K562 (cell line): ENCODE results near the gene ZNF501. TPM values are rescaled to one million over a fixed set of nuclear protein-coding genes. Genes with fewer than 3 reads are reported as not detected.
A peak's percentile ranks its signal among the peaks of the same experiment; 100 is the strongest.

Experiments used
- ATF2 ChIP-seq: sonication (generic); formaldehyde crosslinking; IDR thresholded peaks from 2 replicates; pipeline ENCODE4 v1.8.1; 2022; ENCODE audit warnings: missing genetic modification reagents
- BRD4 ChIP-seq: fragments of 200-600 bp; sonication (generic); IDR thresholded peaks from 2 replicates; pipeline ENCODE4 v1.6.1; 2017; ENCODE audit warnings: inconsistent platforms
- CEBPZ ChIP-seq: fragments of 150-350 bp; IDR thresholded peaks from 2 replicates; pipeline ENCODE4 v1.6.1; 2014; ENCODE audit warnings: low read depth, mild to moderate bottlenecking, low read length, borderline replicate concordance
- DIDO1 ChIP-seq: fragments of 450-650 bp; IDR thresholded peaks from 2 replicates; pipeline ENCODE4 v1.6.1; 2016; ENCODE audit warnings: low read depth, missing biosample characterization, missing genetic modification characterization
- E2F1 ChIP-seq: sonication (generic); formaldehyde crosslinking; IDR thresholded peaks from 2 replicates; pipeline ENCODE4 v1.8.1; 2023; ENCODE audit warnings: mild to moderate bottlenecking, missing genetic modification reagents, moderate library complexity
- HDGF ChIP-seq: fragments of 450-650 bp; IDR thresholded peaks from 2 replicates; pipeline ENCODE4 v1.6.1; 2016
- LARP7 ChIP-seq: fragments of 450-650 bp; IDR thresholded peaks from 2 replicates; pipeline ENCODE4 v1.6.1; 2016
- LCOR ChIP-seq: sonication (generic); formaldehyde crosslinking; IDR thresholded peaks from 2 replicates; pipeline ENCODE4 v1.8.0; 2022; ENCODE audit warnings: mild to moderate bottlenecking, missing genetic modification reagents
- MNT ChIP-seq, 2 experiments: fragments of 450-650 bp; conservative IDR thresholded peaks; 2 replicates each; pipeline ENCODE4 v1.6.1; 2017; ENCODE audit warnings: mild to moderate bottlenecking in 2 of 2, moderate library complexity in 2 of 2
- NCOA6 ChIP-seq: fragments of 450-650 bp; IDR thresholded peaks from 2 replicates; pipeline ENCODE4 v1.6.1; 2017; ENCODE audit warnings: mild to moderate bottlenecking
- TBL1XR1 ChIP-seq, 2 experiments: IDR thresholded peaks; 2 replicates each; pipeline ENCODE4 v1.6.1; 2012; ENCODE audit warnings: improper control_type of control experiment in 2 of 2, low read length in 2 of 2, mild to moderate bottlenecking in 1 of 2
- TRIM25 ChIP-seq: fragments of 450-650 bp; IDR thresholded peaks from 2 replicates; pipeline ENCODE4 v1.7.0; 2016; ENCODE audit warnings: borderline replicate concordance
- ZFP91 ChIP-seq: sonication (generic); formaldehyde crosslinking; IDR thresholded peaks from 2 replicates; pipeline ENCODE4 v1.8.0; 2022; ENCODE audit warnings: mild to moderate bottlenecking, missing genetic modification reagents
- ZNF239 ChIP-seq: fragments of 250-450 bp; sonication (Bioruptor Pico); IDR thresholded peaks from 2 replicates; pipeline ENCODE4 v1.4.0; 2020; ENCODE audit warnings: mild to moderate bottlenecking
- ZNF316 ChIP-seq: fragments of 450-650 bp; IDR thresholded peaks from 2 replicates; pipeline ENCODE4 v1.6.1; 2016
- polyA plus RNA-seq, 8 experiments: library from polyadenylated mRNA; depleted of rRNA in 4 of 8; stranded (reverse) in 5 of 8; unstranded in 3 of 8; fragments of >200 nt; fragmentation: Nextera tagmentation in 2 of 8; fragmentation: Illumina TruSeq in 1 of 8; extraction: Ambion mirVana in 2 of 8; extraction: Trizol in 1 of 8; gene quantifications; 2 replicates each; pipeline versions ENCODE4 v1.2.1 to v1.2.3, GENCODE V29; 2011 to 2014; ENCODE audit warnings: inconsistent platforms in 1 of 8, missing spikeins in 1 of 8
- total RNA-seq, 7 experiments: library from RNA; depleted of rRNA in 6 of 7; stranded (reverse); fragments of >200 nt in 6 of 7; fragmentation: Illumina TruSeq in 2 of 7; extraction: Trizol in 2 of 7; gene quantifications; 2 replicates each; pipeline versions ENCODE4 v1.2.1 to v1.2.3, GENCODE V29; 2011 to 2021; ENCODE audit warnings: low replicate concordance in 1 of 7

ZNF501 gene
- total and polyA plus RNA-seq, 9 of the 15 experiments (the other 6 are each of a cell fraction or from before 2014, with no cell fraction given) = 1.2 to 6.5 (median 3.7) TPM

GRCh38 chr3:44762170-44762677 lies 32.8 kb downstream of the ZNF501 start (continued):
- TF ChIP-seq MNT (conservative IDR thresholded peaks at IDR 0.05) (no peak), ZNF239 (CRISPR knock-in tag) (no peak), NCOA6 (no peak), TRIM25 (0 out of 2 replicates have a peak, but pooled peaks have one; percentile 19), ATF2 (CRISPR knock-in tag) (no peak), TBL1XR1 (IDR thresholded peaks at IDR 0.05; ENCODE audit: low read length in 2 of 2) (no peak), HDGF (no peak), LCOR (CRISPR knock-in tag) (no peak), LARP7 (no peak; the same call in 1 of the 2 replicates), ZNF316 (peak; percentile 59), CEBPZ (no peak), ZFP91 (CRISPR knock-in tag) (no peak), BRD4 (no peak), E2F1 (CRISPR knock-in tag) (no peak), DIDO1 (no peak)
- TF ChIP-seq, all 486 proteins: peak for 17
